HepG2 (cell line): ENCODE results near the gene ATP11A. TPM values are rescaled to one million over a fixed set of nuclear protein-coding genes. Genes with fewer than 3 reads are reported as not detected.

ENCODE experiments used
- RBM22 ChIP-seq: fragments of 200-400 bp; formaldehyde crosslinking; optimal IDR thresholded peaks from 2 replicates; pipeline ENCODE3; 2017; ENCODE audit warnings: mild to moderate bottlenecking, low read length, moderate library complexity
- polyA plus RNA-seq, 8 experiments: library from polyadenylated mRNA; depleted of rRNA in 3 of 8; stranded (reverse) in 7 of 8; unstranded in 1 of 8; fragments of >200 nt; fragmentation: Illumina TruSeq in 4 of 8; extraction: Trizol in 4 of 8; gene quantifications; 2 replicates each; pipeline versions ENCODE4 v1.2.1 to v1.2.3, GENCODE V29; 2011 to 2016; ENCODE audit warnings: low read depth in 4 of 8, missing spikeins in 1 of 8, mixed read lengths in 1 of 8; ENCODE audit not compliant: insufficient read depth in 1 of 8
- total RNA-seq, 5 experiments: library from RNA; depleted of rRNA; stranded (reverse); fragments of >200 nt; fragmentation: Illumina TruSeq; extraction: Trizol; gene quantifications; 2 replicates each; pipeline ENCODE4 v1.2.3, GENCODE V29; 2016; ENCODE audit warnings: low read depth in 1 of 5
- TF ChIP-seq, protein P1 (sequence below): sonication (generic); formaldehyde crosslinking; IDR thresholded peaks from one replicate; pipeline ENCODE4 v1.5.1; 2020; ENCODE audit warnings: mild to moderate bottlenecking, missing genetic modification reagents; ENCODE audit errors: not compliant biosample characterization
- TF ChIP-seq, protein P2 (sequence below): sonication (generic); formaldehyde crosslinking; IDR thresholded peaks from 2 replicates; pipeline ENCODE4 v1.4.0; 2020; ENCODE audit warnings: missing genetic modification reagents, borderline replicate concordance

The ATP11A gene
- total and polyA plus RNA-seq, 2 of the 13 experiments (the other 11 are each of a cell fraction or from before 2014, with no cell fraction given) = 18.4 to 20.1 TPM

GRCh38 chr13:112859128-112859816 is 169.4 kb downstream of the ATP11A start (continued):
- TF ChIP-seq, protein P1, sequence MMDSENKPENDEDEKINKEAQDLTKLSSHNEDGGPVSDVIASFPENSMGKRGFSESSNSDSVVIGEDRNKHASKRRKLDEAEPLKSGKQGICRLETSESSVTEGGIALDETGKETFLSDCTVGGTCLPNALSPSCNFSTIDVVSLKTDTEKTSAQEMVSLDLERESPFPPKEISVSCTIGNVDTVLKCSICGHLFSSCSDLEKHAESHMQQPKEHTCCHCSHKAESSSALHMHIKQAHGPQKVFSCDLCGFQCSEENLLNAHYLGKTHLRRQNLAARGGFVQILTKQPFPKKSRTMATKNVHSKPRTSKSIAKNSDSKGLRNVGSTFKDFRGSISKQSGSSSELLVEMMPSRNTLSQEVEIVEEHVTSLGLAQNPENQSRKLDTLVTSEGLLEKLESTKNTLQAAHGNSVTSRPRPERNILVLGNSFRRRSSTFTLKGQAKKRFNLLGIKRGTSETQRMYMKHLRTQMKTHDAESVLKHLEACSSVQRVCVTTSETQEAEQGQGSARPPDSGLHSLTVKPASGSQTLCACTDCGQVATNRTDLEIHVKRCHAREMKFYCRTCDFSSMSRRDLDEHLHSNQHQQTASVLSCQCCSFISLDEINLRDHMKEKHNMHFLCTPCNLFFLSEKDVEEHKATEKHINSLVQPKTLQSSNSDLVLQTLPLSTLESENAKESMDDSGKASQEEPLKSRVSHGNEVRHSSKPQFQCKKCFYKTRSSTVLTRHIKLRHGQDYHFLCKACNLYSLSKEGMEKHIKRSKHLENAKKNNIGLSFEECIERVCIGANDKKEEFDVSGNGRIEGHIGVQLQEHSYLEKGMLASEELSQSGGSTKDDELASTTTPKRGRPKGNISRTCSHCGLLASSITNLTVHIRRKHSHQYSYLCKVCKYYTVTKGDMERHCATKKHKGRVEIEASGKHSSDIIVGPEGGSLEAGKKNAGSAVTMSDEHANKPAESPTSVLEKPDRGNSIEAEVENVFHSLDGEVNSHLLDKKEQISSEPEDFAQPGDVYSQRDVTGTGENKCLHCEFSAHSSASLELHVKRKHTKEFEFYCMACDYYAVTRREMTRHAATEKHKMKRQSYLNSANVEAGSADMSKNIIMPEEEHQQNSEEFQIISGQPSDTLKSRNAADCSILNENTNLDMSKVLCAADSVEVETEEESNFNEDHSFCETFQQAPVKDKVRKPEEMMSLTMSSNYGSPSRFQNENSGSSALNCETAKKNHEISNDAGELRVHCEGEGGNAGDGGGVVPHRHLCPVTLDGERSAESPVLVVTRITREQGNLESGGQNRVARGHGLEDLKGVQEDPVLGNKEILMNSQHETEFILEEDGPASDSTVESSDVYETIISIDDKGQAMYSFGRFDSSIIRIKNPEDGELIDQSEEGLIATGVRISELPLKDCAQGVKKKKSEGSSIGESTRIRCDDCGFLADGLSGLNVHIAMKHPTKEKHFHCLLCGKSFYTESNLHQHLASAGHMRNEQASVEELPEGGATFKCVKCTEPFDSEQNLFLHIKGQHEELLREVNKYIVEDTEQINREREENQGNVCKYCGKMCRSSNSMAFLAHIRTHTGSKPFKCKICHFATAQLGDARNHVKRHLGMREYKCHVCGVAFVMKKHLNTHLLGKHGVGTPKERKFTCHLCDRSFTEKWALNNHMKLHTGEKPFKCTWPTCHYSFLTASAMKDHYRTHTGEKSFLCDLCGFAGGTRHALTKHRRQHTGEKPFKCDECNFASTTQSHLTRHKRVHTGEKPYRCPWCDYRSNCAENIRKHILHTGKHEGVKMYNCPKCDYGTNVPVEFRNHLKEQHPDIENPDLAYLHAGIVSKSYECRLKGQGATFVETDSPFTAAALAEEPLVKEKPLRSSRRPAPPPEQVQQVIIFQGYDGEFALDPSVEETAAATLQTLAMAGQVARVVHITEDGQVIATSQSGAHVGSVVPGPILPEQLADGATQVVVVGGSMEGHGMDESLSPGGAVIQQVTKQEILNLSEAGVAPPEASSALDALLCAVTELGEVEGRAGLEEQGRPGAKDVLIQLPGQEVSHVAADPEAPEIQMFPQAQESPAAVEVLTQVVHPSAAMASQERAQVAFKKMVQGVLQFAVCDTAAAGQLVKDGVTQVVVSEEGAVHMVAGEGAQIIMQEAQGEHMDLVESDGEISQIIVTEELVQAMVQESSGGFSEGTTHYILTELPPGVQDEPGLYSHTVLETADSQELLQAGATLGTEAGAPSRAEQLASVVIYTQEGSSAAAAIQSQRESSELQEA (CRISPR knock-in tag) = no peak
- peak; percentile 31 for TF ChIP-seq RBM22
- TF ChIP-seq, protein P2, sequence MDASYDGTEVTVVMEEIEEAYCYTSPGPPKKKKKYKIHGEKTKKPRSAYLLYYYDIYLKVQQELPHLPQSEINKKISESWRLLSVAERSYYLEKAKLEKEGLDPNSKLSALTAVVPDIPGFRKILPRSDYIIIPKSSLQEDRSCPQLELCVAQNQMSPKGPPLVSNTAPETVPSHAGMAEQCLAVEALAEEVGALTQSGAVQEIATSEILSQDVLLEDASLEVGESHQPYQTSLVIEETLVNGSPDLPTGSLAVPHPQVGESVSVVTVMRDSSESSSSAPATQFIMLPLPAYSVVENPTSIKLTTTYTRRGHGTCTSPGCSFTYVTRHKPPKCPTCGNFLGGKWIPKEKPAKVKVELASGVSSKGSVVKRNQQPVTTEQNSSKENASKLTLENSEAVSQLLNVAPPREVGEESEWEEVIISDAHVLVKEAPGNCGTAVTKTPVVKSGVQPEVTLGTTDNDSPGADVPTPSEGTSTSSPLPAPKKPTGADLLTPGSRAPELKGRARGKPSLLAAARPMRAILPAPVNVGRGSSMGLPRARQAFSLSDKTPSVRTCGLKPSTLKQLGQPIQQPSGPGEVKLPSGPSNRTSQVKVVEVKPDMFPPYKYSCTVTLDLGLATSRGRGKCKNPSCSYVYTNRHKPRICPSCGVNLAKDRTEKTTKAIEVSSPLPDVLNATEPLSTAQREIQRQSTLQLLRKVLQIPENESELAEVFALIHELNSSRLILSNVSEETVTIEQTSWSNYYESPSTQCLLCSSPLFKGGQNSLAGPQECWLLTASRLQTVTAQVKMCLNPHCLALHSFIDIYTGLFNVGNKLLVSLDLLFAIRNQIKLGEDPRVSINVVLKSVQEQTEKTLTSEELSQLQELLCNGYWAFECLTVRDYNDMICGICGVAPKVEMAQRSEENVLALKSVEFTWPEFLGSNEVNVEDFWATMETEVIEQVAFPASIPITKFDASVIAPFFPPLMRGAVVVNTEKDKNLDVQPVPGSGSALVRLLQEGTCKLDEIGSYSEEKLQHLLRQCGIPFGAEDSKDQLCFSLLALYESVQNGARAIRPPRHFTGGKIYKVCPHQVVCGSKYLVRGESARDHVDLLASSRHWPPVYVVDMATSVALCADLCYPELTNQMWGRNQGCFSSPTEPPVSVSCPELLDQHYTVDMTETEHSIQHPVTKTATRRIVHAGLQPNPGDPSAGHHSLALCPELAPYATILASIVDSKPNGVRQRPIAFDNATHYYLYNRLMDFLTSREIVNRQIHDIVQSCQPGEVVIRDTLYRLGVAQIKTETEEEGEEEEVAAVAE (CRISPR knock-in tag) = no peak
- TF ChIP-seq, all 625 proteins: peak for 2
